Suppressor macrophage treated with lipopolysaccharide for 1 hour (primary cell): ENCODE data around the gene ZIC5.

Source experiments
- DNase-seq, 3 donors: peaks; one replicate each; pipeline ENCODE4 v3.0.0-alpha.2; 2020 to 2022

Gene ZIC5

DNA sequence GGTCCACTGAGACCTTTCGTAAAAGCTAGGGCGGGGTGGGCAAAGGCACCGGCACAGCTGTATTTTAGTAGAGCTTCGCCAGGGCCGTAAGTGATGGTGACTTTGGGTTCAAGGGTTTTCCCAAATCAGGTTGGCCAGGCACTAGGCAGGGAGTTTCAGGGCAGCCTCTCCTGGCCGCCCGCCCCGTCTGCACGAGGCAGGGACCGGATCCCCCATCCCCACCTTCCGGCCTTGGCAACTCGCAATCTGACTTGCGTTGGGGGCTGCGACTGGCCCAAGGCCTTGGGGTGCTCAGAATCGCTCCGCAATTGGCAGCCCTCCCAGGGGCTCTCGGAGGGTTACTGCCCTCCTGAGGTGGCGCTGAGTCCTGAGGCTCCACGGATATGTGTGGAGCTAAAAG lies 4.1 kb upstream of the ZIC5 start:
- DNase-seq = no peak

DNA sequence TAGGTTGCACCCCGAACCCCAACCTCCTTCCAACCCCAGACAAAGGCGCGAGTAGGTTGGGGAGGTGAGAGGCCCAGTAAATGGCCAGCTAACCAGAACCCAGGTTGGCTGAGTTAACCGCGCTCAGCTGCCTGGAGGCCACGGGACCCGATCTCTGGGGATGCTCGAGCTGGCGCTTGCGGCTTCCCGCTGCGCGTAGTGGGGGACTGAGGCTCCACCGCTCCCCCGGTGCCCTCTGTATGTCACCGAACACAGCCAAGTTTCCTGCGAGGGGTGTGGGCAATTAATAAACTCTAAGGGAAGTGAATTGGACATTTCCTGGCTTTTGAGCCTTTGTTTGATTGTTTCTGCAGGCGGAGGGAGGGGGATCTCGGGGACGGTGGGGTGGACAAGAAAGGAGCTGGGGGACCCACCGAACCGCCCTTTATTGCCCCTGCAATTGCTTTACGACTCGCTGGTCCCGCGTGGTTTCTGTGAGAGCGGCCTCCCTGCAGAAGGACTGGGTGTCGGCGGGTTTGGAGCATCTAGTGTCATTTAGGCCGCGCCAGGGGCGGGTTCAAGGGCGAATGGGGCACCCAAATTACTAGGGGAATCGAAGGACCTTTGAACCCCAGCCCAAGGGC lies 3.5 kb upstream of the ZIC5 start:
- no peak for DNase-seq

DNA sequence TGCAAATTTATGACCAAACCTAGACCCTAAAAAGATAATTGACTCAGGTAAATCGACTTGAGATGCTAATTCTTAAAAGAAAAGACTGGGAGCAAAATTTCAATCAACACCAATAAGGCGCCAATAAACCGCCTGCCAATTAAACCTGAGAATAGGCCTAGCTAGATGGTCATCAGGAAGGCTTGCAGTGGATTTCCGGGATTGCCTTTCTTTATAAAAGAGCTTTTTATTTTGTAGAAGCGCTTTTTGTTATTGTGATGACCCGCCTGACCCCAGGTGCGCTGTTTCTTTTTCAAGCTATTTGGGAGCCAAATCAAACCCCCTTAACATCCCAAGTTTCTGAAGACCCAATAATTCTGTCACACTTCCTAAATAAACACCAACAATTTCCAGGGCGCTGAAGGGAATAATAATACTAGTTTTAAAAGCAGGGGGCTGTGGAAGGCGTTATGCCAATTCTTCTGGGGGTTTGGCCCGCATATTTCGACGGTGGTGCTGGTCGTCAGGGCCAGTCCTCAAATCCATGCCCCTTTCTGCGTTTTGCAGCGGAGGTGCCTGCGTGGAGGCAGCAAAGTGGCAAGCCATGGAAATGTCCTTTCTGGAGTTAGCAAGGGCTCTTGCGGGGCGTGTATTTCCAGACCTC lies 2.9 kb upstream of the ZIC5 start:
- DNase-seq = no peak

DNA sequence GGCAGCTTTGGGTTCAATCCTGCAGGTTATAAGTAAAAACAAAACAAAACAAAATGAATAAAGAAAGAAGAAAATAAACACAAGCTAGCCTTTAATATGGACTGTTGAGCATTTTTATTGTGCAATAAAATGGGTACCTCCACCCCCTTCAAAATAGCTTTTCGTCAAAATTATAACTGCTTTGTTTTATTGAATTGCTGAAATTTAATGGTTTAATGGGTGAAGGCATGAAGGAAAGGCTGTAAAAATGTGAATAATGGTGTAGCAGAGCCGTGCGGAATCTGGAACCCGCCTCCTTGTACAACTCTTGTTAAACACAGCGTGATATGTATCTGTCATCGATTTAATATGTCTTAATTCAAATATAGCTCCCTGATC lies 2.2 kb upstream of the ZIC5 start:
- DNase-seq = no peak

DNA sequence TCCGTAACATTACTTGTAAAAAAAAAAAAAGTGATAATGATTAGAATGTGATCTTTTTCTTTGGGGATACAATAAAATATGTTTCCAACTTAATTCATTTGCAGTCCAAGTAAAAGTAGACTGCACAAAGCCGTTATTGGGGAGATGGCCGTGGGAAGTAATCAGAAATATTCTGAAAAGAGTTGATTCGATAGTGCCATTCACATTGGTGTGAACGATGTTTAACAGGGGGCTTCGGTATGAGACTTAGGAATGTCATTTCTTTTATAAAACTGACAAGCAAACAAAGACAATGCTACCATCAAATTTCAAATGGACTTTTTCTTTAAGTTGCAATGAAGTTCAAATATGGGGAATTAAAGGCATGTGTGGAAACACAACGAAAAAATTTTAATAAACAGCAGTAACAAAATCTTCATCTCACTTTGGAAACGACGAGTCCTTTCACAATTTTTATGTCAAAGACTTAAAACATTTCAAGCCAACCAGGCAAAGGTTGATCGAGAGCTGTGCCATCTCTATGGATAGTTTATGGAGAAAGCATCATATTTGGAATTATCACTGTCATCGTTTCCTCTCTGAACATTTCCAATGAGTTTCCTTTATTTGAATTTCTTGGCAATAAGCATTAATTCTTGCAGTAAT lies 1.7 kb upstream of the ZIC5 start:
- DNase-seq = no peak

DNA sequence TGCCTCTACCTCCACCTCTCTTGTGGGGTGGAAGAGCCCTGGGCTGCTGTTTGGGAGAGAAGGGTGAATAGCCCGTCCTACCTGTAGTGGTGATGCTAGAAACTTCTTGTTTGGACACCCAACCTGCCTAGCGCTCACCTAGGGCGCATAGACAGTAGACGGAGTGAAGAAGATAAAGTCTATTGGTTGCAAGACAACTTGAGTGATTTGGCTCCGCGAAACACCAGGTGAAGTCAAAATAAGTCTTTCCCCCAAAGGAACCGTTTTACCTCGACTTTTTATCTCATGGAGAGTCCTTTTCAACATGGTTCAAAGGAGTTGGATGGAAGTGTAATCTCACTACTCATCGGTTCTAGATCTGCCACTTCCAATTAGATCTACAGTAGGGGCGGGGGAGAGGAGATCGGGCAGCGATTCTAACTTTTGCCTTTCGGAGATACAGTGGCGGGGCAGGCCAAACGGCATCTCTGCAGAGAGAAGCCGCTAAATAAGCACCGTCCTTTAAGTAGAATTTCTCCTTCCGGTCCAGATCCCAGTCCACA lies 694 bp upstream of the ZIC5 start:
- no peak for DNase-seq

DNA sequence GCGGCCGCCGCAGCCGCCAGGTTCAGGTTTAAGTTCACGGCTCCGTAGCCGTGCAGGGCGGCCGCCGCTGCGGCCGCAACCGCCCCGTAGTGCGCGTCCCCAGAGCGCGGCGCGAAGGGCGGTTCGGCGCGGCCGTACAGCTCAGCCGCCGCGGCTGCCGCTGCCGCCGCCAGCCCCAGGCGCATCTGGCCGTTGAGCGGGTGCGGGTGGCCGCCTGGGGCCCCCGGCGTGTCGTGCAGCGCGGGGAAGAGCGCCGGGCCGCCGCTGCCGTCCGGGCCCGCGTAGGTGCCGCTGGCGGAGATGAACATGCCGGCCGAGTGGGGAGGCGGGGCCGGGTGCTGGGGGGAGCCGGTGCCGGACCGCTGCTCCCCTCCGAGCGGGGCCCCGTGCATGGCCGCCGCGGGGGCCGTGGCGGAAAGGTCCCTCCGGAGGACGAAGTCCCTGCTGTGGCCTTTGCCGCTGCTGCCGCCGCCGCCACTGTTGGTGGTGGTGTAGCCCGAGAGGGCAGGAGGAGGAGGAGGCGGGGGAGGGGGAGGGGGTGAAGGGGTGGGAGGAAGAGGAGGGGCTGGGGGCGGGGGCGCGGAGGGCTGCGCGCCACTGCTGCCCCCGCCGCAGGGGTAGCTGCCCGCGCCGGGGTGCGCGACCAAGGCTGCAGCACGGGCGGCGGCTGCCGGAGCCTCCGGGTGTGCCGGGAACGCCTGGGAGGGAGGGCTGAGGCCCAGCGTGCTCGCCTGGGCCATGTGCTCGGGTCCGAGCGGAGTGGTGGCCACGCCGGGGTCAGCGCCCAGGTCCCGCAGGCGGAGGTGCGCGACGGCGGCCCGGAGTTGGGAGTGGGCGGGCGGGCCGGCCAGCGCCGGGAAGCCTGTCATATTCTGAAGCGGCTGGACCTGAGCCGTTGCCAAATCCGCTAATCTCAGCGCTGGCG lies 654 bp downstream of the ZIC5 start:
- no peak for DNase-seq

DNA sequence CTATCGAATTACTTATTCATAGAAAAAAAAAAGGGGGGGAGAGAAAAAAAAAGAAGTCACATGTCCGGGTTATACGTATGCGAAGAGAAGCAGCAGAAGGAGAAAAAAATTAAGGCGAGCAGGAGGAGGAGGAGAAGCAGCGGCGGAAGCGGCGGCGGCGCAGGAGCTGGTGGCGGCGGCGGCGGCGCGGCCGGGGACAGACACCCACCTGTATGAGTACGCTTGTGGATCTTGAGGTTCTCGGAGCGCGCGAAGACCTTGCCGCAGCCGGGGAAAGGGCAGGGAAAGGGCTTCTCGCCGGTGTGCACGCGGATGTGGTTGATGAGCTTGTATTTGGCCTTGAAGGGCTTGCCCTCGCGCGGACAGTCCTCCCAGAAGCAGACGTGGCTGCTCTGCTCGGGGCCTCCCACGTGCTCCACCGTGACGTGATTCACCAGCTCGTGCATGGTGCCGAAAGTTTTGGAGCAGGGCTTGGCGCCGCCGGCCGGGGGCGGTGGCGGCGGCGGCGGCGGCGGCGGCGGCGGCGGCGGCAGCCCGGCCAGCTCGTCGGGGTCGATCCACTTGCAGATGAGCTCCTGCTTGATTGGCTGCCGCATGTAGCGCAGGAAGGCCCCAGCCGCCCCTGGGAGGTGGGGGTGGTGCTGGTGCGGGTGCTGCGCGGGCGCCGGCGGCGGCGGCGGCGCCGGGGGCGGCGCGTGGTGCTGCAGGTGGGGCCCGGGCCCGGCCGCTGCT lies 1.5 kb downstream of the ZIC5 start:
- peak; percentile 71 to 77 (median 74) for DNase-seq

DNA sequence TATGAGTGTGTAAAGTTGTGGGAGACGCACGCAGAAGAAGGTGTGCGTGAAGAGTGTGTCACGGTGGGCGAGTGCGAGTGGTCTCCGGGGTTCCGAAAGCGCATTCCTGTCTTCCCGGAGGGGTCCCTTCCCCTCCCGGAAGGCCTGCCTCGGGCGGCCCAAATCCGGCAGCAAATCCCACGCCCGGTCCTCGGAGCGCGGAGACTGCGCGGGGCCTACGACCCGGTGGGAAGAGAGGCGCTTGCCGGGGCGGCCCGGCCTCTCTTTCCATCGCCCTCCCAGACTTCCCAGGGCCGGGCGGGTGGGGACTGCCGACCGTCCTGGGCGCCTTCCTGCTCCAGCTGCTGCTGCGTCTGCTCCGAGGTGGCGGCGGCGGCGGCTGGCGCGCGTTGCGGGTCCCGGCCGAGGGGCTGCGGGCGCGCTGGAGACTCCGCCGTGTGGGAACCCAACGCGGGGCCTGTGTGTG lies 2.1 kb downstream of the ZIC5 start:
- DNase-seq = no peak

DNA sequence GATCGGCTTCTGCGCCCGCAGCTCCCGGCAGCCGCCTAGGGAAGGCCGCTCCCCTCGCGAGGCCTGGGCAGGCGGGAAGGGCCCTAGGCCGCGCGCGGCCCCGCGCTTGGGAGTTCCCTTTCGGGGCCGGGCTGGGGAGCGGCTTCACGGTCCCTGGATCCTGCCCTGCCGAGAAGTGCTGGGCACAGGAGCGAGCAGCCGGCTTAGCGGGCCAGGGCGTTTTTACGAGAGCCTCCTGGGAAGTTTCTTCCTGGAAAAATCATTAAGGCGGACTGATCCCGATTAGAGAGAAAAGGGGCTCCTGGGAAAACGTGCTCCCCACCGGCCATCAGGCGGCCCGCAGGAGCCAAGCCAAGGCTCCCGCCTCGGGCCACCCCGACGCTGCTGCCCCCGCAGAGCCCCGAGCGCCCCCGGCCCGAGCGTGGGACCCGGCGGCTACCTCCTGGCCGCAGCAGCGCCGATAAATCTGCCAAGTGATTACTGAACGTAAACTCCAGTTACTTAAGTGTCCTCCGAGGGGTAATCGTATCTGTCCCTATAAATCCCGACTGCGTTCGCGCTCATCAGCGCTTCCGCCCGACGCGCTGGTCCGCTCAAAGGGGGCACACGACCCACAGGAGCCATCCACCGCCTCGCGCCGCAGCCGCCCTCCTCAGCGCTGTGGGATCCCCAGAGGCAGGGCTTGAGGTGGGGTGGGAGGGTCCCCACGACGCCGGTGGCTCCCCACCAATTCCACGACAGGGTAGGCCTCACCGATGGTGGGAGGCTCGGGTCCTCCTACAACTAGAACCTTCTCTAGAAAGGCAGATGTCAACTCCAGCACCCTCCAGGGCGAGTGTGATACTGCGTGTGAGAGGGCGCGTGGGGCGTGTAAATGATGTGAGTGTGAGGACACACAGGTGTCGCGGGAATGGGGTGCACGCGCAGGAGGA lies 2.8 kb downstream of the ZIC5 start:
- peak; percentile 47 to 83 (median 66) for DNase-seq

DNA sequence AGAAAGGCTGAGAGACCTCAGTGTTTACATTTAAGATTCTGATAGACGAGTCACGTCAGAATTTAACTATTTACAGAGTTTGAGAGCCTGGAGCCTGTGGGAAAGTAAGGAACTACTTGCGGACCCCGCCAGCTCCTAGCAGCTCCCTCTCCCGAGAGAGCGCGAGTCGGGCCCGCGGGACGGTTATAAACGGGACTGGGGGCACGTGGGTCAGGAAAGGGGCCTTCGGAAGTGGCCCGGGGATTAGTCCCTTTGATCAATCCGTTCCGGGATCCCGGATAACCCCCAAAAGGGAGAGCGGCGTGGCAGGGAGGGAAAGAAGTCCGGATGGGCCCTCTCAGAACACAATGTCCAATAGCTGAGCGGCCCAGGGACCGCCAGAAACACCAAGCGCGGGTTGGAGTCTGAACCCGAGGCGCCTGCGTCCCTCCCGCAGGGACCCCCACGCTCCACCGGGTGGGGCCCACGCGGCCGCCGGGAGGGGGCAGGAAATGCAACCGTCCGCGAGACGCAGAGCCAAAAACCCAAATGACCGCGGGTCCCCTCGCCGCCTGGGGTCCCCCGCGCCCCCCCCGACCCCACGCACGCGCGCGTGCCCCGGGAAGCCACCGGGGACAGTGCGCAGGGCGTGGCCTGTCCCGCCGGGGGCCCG lies 3.6 kb downstream of the ZIC5 start:
- no peak for DNase-seq

DNA sequence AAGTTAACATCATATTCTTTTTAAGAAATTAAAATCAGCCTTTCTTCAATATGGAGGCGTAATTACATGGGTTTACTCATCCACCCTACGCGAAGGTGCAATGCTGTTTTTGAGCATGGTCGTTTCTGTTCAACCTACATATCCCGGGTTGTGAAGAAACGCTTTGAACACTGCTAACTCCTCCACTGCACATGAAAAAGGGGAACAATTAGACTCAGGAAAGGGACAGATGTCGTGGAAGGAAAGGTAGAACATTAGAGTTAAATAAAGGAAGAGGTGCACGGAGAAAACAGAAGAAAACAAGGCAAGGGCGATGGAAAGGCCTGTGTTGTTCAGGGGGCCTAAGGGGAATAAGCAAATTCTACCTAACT lies 4.1 kb downstream of the ZIC5 start:
- DNase-seq = no peak

DNA sequence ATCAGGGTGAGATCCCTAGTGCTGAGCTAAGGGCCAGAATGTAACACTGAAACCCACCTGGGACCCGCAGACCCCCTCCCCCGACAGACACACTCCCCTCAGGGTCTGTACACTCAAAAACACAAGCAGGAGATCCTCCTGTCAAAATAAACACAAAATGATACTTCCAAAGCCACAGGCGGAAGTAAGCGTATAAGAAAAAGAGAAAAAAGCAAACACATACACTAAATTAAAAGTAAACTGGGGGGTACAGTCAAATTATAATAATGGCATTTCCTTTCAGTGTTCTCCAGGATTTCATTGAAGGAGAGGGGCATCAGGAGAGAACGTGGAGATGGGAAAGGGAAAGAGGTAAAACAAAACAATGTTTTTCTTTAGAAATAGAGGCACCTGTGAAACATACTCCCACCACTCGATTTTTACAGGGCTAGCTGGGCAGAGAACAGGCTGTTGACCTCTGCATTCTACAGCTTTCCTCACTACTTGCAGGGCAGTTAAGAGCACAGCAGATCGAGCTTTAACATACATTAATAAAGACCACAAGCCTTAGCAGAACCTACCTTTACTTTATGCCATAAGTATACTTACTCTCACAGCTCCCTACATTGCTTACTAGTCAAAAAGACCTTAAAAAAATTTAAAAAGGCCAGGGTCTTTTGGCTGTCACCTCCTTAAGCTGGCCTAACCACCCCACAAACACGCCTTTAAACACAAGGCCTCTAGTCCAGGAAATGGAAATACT lies 5.3 kb downstream of the ZIC5 start:
- no peak for DNase-seq

DNA sequence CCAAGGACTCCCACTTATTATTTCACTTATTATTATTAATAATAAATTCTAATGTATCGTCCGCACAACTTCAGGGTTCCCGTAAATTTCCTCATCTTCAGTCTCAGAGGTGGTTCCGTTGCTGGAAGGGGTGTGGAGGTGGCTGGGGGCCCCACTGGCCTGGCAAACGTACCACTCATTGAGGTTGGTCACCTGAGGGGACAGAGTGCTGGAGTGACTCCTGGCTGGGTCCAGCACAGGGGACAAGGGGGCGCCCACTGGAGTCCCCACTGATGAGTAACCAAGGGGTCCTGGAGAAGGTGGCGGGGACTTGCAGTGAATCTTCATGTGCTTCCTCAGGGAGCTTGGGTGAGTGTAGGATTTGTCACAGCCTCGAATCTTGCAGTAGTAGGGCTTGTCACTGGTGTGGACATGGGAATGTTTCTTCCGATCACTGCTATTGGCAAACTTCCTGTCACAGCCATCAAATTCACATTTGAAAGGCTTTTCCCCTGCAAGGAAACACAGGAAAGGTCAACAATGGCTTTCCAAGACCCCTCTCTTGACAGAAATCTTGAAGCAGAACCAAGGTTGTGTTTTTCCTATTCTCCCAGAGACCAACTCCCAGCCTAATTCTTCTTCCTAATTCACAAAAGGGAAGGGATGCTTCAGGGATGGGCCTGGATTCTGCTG lies 6.1 kb downstream of the ZIC5 start:
- DNase-seq = no peak

DNA sequence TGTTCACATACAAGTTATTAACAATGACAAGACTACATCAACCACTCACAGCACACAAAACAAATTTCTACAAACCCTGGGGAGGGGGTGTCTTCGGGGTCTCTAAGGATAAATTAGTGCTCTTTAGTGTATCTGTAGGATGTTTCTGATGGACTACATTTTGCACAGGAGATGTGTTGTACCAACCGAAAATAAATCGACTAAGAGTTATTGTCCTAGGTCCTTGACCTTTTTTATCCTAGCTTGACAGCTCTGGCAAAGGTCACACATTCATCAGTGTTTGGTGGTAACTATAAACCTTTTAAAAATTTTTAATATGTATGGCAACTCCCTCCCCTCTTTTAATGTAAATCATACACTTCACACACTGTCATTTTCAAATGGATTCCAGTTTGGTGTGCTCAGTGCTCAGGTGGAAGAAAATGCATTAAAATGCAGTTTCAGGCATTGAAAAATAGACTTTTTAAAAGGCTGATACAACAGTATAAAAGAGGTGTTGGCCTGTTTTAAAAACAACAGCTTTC lies 7.7 kb downstream of the ZIC5 start:
- no peak for DNase-seq

DNA sequence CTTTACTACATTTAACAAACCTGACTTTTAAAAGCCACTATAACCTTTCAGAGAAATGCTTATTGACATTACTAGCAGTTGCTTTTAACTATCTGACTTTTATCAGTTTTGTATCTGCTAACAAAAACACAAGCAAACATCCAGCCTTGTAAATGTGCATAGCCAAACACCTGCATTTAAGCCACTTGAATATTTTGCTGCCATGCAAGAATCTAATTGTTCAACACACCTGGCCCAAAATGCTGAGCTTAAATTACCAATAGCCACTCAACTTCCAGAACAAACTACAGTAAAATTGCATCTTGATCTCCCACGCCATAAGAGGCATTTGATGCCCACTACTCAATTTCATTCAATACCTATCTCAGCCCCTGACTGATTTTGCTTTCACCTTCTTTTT lies 9.3 kb downstream of the ZIC5 start:
- no peak for DNase-seq

DNA sequence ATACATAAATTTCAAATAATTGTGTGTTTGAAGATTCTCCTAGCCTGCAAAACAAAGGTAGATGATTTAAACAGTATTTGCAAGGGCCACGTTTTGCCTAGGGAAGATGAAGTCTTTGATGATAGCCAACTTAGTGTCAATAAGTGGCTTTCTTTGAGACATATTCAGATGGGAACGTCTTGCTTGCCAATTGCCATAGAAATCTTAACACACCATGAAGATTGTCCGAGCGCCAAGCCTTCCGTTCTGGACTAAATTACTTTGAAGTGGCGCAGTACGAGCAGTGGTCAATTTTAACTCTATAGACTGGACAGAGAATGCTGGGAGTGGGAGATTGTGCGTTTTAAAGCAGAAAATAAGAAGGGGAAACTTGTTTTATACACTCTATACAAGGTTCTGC lies 9.9 kb downstream of the ZIC5 start:
- DNase-seq = no peak

DNA sequence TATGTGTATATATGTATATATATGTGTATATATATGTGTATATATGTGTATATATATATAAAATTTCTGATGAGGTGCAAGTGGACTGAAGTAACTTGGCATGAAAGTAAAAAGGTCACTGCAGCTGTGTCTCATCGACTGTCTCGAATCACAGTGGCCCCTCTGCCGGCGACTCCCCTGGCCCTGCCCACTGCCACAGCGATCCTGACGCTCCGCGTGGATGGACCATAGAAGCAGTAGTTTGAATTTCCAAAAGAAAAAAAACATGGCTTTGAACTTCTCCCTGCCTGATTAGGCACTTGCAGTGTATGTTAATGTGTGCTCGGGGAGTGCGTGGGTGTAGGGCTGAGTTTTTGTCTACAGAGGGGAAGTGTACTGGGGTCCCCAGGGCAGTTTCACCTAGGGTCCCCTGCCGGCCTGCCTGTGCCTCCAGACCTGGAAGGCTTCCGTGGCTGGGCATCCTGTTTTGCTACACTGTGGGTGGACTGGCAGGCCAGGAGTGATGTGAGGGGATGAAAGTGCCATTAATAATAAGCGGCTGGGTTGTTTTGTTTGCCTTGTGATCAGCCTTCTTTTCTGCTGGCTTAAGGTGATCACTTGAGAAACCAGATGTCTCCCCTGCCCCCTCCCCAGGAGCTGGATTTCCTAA lies 10.8 kb downstream of the ZIC5 start:
- no peak for DNase-seq
